SK-N-SH (cell line): ENCODE results near the gene HMG20A.

Experiments used
- ELF1 ChIP-seq: IDR thresholded peaks from 2 replicates; pipeline ENCODE4 v1.4.0; 2012
- EP300 ChIP-seq, 2 experiments: IDR thresholded peaks; 2 replicates each; pipeline versions ENCODE4 v1.4.0 to v1.6.1; 2012; ENCODE audit warnings: borderline replicate concordance in 1 of 2, low read depth in 1 of 2, low read length in 1 of 2
- GABPA ChIP-seq: IDR thresholded peaks from 2 replicates; pipeline ENCODE4 v1.4.0; 2012; ENCODE audit warnings: low read depth, mild to moderate bottlenecking
- TF ChIP-seq, protein P1 (sequence below): fragments of 200-600 bp; sonication (generic); IDR thresholded peaks from 2 replicates; pipeline ENCODE4 v1.6.1; 2017; ENCODE audit warnings: antibody characterized with exemption, mild to moderate bottlenecking, moderate library complexity
- TF ChIP-seq, protein P2 (sequence below): IDR thresholded peaks from 2 replicates; pipeline ENCODE4; 2012
- TF ChIP-seq, protein P3 (sequence below): IDR thresholded peaks from 2 replicates; pipeline ENCODE4 v1.6.1; 2012; ENCODE audit warnings: mild to moderate bottlenecking, low read depth, low read length, moderate library complexity

DNA sequence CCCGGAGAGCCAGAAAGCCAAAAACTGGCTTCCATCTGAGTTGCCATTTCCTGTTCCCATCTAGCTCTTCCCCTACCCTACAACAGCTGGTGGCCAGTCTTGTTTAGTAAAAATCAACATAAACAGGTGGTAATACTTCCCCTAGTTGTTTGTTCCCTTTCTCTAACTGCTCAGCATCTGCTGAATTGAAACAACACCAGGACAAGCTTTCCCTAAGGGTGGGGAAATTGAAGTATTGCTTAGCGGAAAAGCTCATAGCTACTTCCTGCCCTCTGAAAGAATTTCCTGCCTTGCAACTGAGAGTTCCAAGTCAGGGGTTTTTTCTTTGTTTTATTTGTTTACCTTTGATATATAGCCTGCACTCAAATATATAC lies 66.8 kb downstream of the HMG20A start:
- TF ChIP-seq EP300 (IDR thresholded peaks at IDR 0.05; ENCODE audit: borderline replicate concordance in 1 of 2, low read depth in 1 of 2, low read length in 1 of 2) (no peak), GABPA (no peak), ELF1 (no peak)
- TF ChIP-seq, protein P1, sequence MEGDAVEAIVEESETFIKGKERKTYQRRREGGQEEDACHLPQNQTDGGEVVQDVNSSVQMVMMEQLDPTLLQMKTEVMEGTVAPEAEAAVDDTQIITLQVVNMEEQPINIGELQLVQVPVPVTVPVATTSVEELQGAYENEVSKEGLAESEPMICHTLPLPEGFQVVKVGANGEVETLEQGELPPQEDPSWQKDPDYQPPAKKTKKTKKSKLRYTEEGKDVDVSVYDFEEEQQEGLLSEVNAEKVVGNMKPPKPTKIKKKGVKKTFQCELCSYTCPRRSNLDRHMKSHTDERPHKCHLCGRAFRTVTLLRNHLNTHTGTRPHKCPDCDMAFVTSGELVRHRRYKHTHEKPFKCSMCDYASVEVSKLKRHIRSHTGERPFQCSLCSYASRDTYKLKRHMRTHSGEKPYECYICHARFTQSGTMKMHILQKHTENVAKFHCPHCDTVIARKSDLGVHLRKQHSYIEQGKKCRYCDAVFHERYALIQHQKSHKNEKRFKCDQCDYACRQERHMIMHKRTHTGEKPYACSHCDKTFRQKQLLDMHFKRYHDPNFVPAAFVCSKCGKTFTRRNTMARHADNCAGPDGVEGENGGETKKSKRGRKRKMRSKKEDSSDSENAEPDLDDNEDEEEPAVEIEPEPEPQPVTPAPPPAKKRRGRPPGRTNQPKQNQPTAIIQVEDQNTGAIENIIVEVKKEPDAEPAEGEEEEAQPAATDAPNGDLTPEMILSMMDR = no peak
- TF ChIP-seq, protein P2, sequence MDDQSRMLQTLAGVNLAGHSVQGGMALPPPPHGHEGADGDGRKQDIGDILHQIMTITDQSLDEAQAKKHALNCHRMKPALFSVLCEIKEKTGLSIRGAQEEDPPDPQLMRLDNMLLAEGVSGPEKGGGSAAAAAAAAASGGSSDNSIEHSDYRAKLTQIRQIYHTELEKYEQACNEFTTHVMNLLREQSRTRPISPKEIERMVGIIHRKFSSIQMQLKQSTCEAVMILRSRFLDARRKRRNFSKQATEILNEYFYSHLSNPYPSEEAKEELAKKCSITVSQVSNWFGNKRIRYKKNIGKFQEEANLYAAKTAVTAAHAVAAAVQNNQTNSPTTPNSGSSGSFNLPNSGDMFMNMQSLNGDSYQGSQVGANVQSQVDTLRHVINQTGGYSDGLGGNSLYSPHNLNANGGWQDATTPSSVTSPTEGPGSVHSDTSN = no peak
- TF ChIP-seq, protein P3, sequence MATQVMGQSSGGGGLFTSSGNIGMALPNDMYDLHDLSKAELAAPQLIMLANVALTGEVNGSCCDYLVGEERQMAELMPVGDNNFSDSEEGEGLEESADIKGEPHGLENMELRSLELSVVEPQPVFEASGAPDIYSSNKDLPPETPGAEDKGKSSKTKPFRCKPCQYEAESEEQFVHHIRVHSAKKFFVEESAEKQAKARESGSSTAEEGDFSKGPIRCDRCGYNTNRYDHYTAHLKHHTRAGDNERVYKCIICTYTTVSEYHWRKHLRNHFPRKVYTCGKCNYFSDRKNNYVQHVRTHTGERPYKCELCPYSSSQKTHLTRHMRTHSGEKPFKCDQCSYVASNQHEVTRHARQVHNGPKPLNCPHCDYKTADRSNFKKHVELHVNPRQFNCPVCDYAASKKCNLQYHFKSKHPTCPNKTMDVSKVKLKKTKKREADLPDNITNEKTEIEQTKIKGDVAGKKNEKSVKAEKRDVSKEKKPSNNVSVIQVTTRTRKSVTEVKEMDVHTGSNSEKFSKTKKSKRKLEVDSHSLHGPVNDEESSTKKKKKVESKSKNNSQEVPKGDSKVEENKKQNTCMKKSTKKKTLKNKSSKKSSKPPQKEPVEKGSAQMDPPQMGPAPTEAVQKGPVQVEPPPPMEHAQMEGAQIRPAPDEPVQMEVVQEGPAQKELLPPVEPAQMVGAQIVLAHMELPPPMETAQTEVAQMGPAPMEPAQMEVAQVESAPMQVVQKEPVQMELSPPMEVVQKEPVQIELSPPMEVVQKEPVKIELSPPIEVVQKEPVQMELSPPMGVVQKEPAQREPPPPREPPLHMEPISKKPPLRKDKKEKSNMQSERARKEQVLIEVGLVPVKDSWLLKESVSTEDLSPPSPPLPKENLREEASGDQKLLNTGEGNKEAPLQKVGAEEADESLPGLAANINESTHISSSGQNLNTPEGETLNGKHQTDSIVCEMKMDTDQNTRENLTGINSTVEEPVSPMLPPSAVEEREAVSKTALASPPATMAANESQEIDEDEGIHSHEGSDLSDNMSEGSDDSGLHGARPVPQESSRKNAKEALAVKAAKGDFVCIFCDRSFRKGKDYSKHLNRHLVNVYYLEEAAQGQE = no peak
